HEK293 (cell line): Measurements from ENCODE around the gene THOP1.

Experiments
- CTCF ChIA-PET: fragments of 350-600 bp; formaldehyde crosslinking; extraction: SDS; loops from one replicate; lab custom pipeline; 2021; ENCODE audit warnings: antibody characterized with exemption; lab: Yijun Ruan, JAX
- POLR2A ChIA-PET: fragments of 300-600 bp; formaldehyde crosslinking; extraction: SDS; loops from one replicate; lab custom pipeline; 2020; ENCODE audit warnings: antibody characterized with exemption, inconsistent platforms; lab: Yijun Ruan, JAX
- H3K27ac ChIP-seq: fragments of 200-500 bp; sonication (Bioruptor generic); 2 replicates; pipeline ENCODE4 v1.5.1; 2014; ENCODE audit warnings: low read depth, low read length, control low read depth, inconsistent platforms; ENCODE audit errors: extremely low read depth
- H3K36me3 ChIP-seq, 2 experiments: fragments of 200-500 bp in 1 of 2; sonication (Bioruptor generic) in 1 of 2; 1 replicate in 1 of 2; 2 replicates in 1 of 2; pipeline ENCODE4 v1.5.1; 2014 to 2017; ENCODE audit warnings: inconsistent platforms in 2 of 2, low read length in 2 of 2; ENCODE audit not compliant: control insufficient read depth in 2 of 2, insufficient read depth in 1 of 2
- H3K4me1 ChIP-seq: fragments of 200-500 bp; sonication (Bioruptor generic); 2 replicates; pipeline ENCODE4 v1.5.1; 2014; ENCODE audit warnings: mild to moderate bottlenecking, low read length, inconsistent platforms; ENCODE audit not compliant: control insufficient read depth, insufficient read depth
- H3K4me3 ChIP-seq: 2 replicates; pipeline ENCODE4 v1.5.1; 2011; ENCODE audit warnings: low read depth, mild to moderate bottlenecking, control low read depth, low read length, moderate library complexity
- H3K9me3 ChIP-seq: fragments of 200-500 bp; sonication (Bioruptor generic); 2 replicates; pipeline ENCODE4 v1.5.1; 2014; ENCODE audit warnings: low read depth, low read length, inconsistent platforms; ENCODE audit not compliant: control insufficient read depth, insufficient read depth
- HIC1 ChIP-seq: fragments of 450-650 bp; formaldehyde crosslinking; IDR thresholded peaks from 2 replicates; pipeline ENCODE4 v1.5.1; 2016; ENCODE audit warnings: missing biosample characterization, missing genetic modification characterization
- PBX3 ChIP-seq: sonication (generic); formaldehyde crosslinking; IDR thresholded peaks from 2 replicates; pipeline ENCODE4 v1.8.1; 2022; ENCODE audit warnings: mild to moderate bottlenecking, moderate library complexity, missing genetic modification reagents
- WT1 ChIP-seq: fragments of 450-650 bp; formaldehyde crosslinking; IDR thresholded peaks from 2 replicates; pipeline ENCODE4 v1.5.1; 2016; ENCODE audit warnings: missing biosample characterization, missing genetic modification characterization
- ZBTB7A ChIP-seq: fragments of 450-650 bp; formaldehyde crosslinking; IDR thresholded peaks from 2 replicates; pipeline ENCODE4 v1.5.1; 2016; ENCODE audit warnings: low read depth, missing biosample characterization, missing genetic modification characterization
- ZIC2 ChIP-seq: fragments of 450-650 bp; formaldehyde crosslinking; IDR thresholded peaks from 2 replicates; pipeline ENCODE4 v1.5.1; 2016; ENCODE audit warnings: missing biosample characterization, missing genetic modification characterization
- ZNF26 ChIP-seq: fragments of 450-650 bp; formaldehyde crosslinking; IDR thresholded peaks from 2 replicates; pipeline ENCODE4 v1.5.1; 2016; ENCODE audit warnings: missing biosample characterization, missing genetic modification characterization
- ZNF311 ChIP-seq: fragments of 450-650 bp; formaldehyde crosslinking; IDR thresholded peaks from 2 replicates; pipeline ENCODE4 v1.5.1; 2017; ENCODE audit warnings: missing biosample characterization, missing genetic modification characterization, borderline replicate concordance
- ZNF324 ChIP-seq: fragments of 450-650 bp; formaldehyde crosslinking; IDR thresholded peaks from 2 replicates; pipeline ENCODE4 v1.5.1; 2016; ENCODE audit warnings: missing biosample characterization, missing genetic modification characterization
- ZNF416 ChIP-seq: fragments of 450-650 bp; formaldehyde crosslinking; IDR thresholded peaks from 2 replicates; pipeline ENCODE4 v1.5.1; 2016; ENCODE audit warnings: missing biosample characterization, missing genetic modification characterization
- ZNF639 ChIP-seq: fragments of 450-650 bp; formaldehyde crosslinking; IDR thresholded peaks from 2 replicates; pipeline ENCODE4 v1.5.1; 2016; ENCODE audit warnings: missing biosample characterization, missing genetic modification characterization
- ZNF664 ChIP-seq: fragments of 450-650 bp; formaldehyde crosslinking; IDR thresholded peaks from 2 replicates; pipeline ENCODE4 v1.5.1; 2016; ENCODE audit warnings: missing biosample characterization, missing genetic modification characterization
- ZNF76 ChIP-seq: fragments of 450-650 bp; formaldehyde crosslinking; IDR thresholded peaks from 2 replicates; pipeline ENCODE4; 2016; ENCODE audit warnings: low read depth, missing biosample characterization, missing genetic modification characterization, borderline replicate concordance
- ZSCAN5A ChIP-seq: fragments of 450-650 bp; formaldehyde crosslinking; IDR thresholded peaks from 2 replicates; pipeline ENCODE4 v1.5.1; 2016; ENCODE audit warnings: missing biosample characterization, missing genetic modification characterization

The THOP1 gene

GRCh38 chr19:2769218-2769617 is 16.1 kb upstream of the THOP1 start (continued):
- no peak for TF ChIP-seq ZNF639 (tag by site-specific recombination)
- no peak for TF ChIP-seq ZIC2 (tag by site-specific recombination)
- no peak for TF ChIP-seq WT1 (tag by site-specific recombination)
- no peak for TF ChIP-seq ZBTB7A (tag by site-specific recombination)
- no peak for TF ChIP-seq ZNF76 (tag by site-specific recombination)
- no peak for TF ChIP-seq ZSCAN5A
- no peak for TF ChIP-seq ZNF416 (tag by site-specific recombination)

- TF ChIP-seq ZNF311 (tag by site-specific recombination) (no peak), PBX3 (CRISPR knock-in tag) (no peak), ZNF664 (tag by site-specific recombination) (no peak), ZNF324 (tag by site-specific recombination) (no peak), HIC1 (tag by site-specific recombination) (no peak), ZNF26 (tag by site-specific recombination) (no peak)
- Histone ChIP-seq H3K27ac (no peak overlapping the region), H3K9me3 (no peaks in the 10 kb centered on the region), H3K4me3 (no peak overlapping the region), H3K36me3 (peaks cover 12 to 66% of the 10 kb centered on the region in 2 experiments), H3K4me1 (no peaks in the 10 kb centered on the region)
- POLR2A ChIA-PET: no interaction called here
- CTCF ChIA-PET: no interaction called here
These were observed 15.0 kb upstream of the THOP1 start for GRCh38 chr19:2770055-2771013.
